RWPE2 (cell line): ENCODE measurements around the gene MTA1.

Experiments
- ATAC-seq: fragments of 200-7000 bp; cut with Tn5 transposase; 3 replicates; pipeline ENCODE4 v1.9.1; 2021; ENCODE audit warnings: low read depth
- DNase-seq: peaks from one replicate; pipeline ENCODE4 v3.0.0-alpha.2; 2020; ENCODE audit warnings: low spot score
- H3K27ac ChIP-seq: fragments of 450-650 bp; 2 replicates; pipeline ENCODE4 v1.5.1; 2017; ENCODE audit warnings: mild to moderate bottlenecking; ENCODE audit not compliant: poor library complexity, severe bottlenecking
- H3K27me3 ChIP-seq: fragments of 250-450 bp; sonication (Bioruptor Pico); 2 replicates; pipeline ENCODE4 v1.5.1; 2021; ENCODE audit warnings: mild to moderate bottlenecking, moderate library complexity; ENCODE audit not compliant: insufficient read depth, poor library complexity, severe bottlenecking
- H3K36me3 ChIP-seq: fragments of 250-450 bp; sonication (Bioruptor Pico); 2 replicates; pipeline ENCODE4 v1.5.1; 2020; ENCODE audit warnings: low read depth, mild to moderate bottlenecking, moderate library complexity
- H3K4me1 ChIP-seq: fragments of 250-450 bp; sonication (Bioruptor Pico); 2 replicates; pipeline ENCODE4 v1.5.1; 2021; ENCODE audit warnings: mild to moderate bottlenecking, moderate library complexity; ENCODE audit not compliant: insufficient read depth, poor library complexity, severe bottlenecking
- H3K4me3 ChIP-seq: fragments of 250-450 bp; sonication (Bioruptor Pico); 2 replicates; pipeline ENCODE4 v1.5.1; 2021; ENCODE audit warnings: mild to moderate bottlenecking, moderate library complexity; ENCODE audit not compliant: severe bottlenecking
- H3K9me3 ChIP-seq: fragments of 250-450 bp; sonication (Bioruptor Pico); 2 replicates; pipeline ENCODE4 v1.5.1; 2021; ENCODE audit warnings: mild to moderate bottlenecking, moderate library complexity; ENCODE audit not compliant: severe bottlenecking
- TF ChIP-seq, protein P1 (sequence below): fragments of 450-650 bp; IDR thresholded peaks from one replicate; pipeline ENCODE4 v1.5.1; 2017; ENCODE audit warnings: mild to moderate bottlenecking, moderate library complexity; ENCODE audit not compliant: poor library complexity, severe bottlenecking

Gene MTA1

GRCh38 chr14:105389534-105389933 is 30.1 kb upstream of the MTA1 start:
- H3K36me3 ChIP-seq = no peaks in the 10 kb centered on the region; the same call in 1 of the 2 replicates
- TF ChIP-seq, protein P1, sequence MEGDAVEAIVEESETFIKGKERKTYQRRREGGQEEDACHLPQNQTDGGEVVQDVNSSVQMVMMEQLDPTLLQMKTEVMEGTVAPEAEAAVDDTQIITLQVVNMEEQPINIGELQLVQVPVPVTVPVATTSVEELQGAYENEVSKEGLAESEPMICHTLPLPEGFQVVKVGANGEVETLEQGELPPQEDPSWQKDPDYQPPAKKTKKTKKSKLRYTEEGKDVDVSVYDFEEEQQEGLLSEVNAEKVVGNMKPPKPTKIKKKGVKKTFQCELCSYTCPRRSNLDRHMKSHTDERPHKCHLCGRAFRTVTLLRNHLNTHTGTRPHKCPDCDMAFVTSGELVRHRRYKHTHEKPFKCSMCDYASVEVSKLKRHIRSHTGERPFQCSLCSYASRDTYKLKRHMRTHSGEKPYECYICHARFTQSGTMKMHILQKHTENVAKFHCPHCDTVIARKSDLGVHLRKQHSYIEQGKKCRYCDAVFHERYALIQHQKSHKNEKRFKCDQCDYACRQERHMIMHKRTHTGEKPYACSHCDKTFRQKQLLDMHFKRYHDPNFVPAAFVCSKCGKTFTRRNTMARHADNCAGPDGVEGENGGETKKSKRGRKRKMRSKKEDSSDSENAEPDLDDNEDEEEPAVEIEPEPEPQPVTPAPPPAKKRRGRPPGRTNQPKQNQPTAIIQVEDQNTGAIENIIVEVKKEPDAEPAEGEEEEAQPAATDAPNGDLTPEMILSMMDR = no peak
- DNase-seq = peak; percentile 68
- no peak; the same call in 2 of the 3 replicates for ATAC-seq
- H3K27me3 ChIP-seq = no peaks in the 10 kb centered on the region
- H3K4me1 ChIP-seq = no peaks in the 10 kb centered on the region
- no peaks in the 10 kb centered on the region for H3K9me3 ChIP-seq
- no peak overlapping the region for H3K4me3 ChIP-seq
- no peak overlapping the region for H3K27ac ChIP-seq

- H3K4me1 ChIP-seq = no peaks in the 10 kb centered on the region
- peak; percentile 67 for DNase-seq
- TF ChIP-seq, protein P1 = no peak
- no peak for ATAC-seq
- H3K4me3 ChIP-seq = no peak overlapping the region
- no peaks in the 10 kb centered on the region; the same call in 1 of the 2 replicates for H3K36me3 ChIP-seq
- no peak overlapping the region for H3K27ac ChIP-seq
- no peaks in the 10 kb centered on the region for H3K9me3 ChIP-seq
- no peaks in the 10 kb centered on the region for H3K27me3 ChIP-seq
Measured at GRCh38 chr14:105389976-105390848, 29.4 kb upstream of the MTA1 start.

GRCh38 chr14:105390849-105391500 is 28.7 kb upstream of the MTA1 start:
- ATAC-seq = no peak
- Histone ChIP-seq H3K27me3 (no peaks in the 10 kb centered on the region), H3K4me1 (no peaks in the 10 kb centered on the region)

GRCh38 chr14:105391541-105391940 is 28.1 kb upstream of the MTA1 start:
- TF ChIP-seq, protein P1 = no peak
- DNase-seq = peak; percentile 71
- H3K27me3 ChIP-seq = no peaks in the 10 kb centered on the region
- no peaks in the 10 kb centered on the region for H3K4me1 ChIP-seq
- H3K36me3 ChIP-seq = no peaks in the 10 kb centered on the region
- no peaks in the 10 kb centered on the region for H3K9me3 ChIP-seq
- ATAC-seq = no peak
- H3K4me3 ChIP-seq = no peak overlapping the region
- no peak overlapping the region for H3K27ac ChIP-seq

More at GRCh38 chr14:105390849-105391500, 28.7 kb upstream of the MTA1 start:
- no peak overlapping the region for H3K4me3 ChIP-seq
- TF ChIP-seq, protein P1 = no peak
- no peaks in the 10 kb centered on the region for H3K9me3 ChIP-seq
- DNase-seq = no peak
- no peaks in the 10 kb centered on the region for H3K36me3 ChIP-seq
- no peak overlapping the region for H3K27ac ChIP-seq
